Uterus (tissue), 2 donors: ENCODE results near the gene TFB1M.

Source experiments
- POLR2A ChIP-seq, 2 donors: fragments of 450-650 bp; IDR thresholded peaks; one replicate each; pipeline ENCODE4 v1.6.1; 2016; ENCODE audit warnings: antibody characterized with exemption in 2 of 2, mild to moderate bottlenecking in 1 of 2, moderate library complexity in 1 of 2
- TF ChIP-seq, protein P1 (sequence below), 4 experiments: fragments of 200-600 bp in 2 of 4; fragments of 450-650 bp in 2 of 4; sonication (generic) in 2 of 4; IDR thresholded peaks; one replicate each; pipeline ENCODE4 v1.5.1; 2016 to 2019; ENCODE audit warnings: antibody characterized with exemption in 4 of 4, mild to moderate bottlenecking in 2 of 4, moderate library complexity in 1 of 4

DNA sequence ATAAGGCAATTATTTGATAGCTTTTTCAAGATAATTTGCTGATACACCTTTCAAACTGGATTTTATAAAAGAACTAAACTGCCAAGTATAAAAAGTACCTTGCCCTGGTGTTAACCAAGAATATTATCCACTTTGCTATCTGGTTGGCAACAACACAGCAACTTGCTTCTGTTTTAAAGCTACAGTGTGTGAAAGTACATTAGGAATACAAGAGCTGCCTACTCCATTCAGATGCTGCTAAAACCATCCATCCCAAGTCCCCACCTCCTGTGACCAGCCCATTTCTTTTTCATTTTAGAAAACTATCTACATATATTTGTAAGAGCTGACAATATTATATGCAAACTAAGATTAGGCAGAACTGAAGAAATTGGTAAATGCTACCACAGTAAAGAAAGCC, 37.6 kb downstream of the TFB1M start:
- TF ChIP-seq, protein P1, sequence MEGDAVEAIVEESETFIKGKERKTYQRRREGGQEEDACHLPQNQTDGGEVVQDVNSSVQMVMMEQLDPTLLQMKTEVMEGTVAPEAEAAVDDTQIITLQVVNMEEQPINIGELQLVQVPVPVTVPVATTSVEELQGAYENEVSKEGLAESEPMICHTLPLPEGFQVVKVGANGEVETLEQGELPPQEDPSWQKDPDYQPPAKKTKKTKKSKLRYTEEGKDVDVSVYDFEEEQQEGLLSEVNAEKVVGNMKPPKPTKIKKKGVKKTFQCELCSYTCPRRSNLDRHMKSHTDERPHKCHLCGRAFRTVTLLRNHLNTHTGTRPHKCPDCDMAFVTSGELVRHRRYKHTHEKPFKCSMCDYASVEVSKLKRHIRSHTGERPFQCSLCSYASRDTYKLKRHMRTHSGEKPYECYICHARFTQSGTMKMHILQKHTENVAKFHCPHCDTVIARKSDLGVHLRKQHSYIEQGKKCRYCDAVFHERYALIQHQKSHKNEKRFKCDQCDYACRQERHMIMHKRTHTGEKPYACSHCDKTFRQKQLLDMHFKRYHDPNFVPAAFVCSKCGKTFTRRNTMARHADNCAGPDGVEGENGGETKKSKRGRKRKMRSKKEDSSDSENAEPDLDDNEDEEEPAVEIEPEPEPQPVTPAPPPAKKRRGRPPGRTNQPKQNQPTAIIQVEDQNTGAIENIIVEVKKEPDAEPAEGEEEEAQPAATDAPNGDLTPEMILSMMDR (IDR thresholded peaks at IDR 0.05), result no peak
- TF ChIP-seq POLR2A (IDR thresholded peaks at IDR 0.05), result no peak
